Loucy (cell line): ENCODE results near the gene KNDC1.

Source experiments
- CTCF ChIP-seq: fragments of 200-600 bp; sonication (generic); conservative IDR thresholded peaks from 2 replicates; pipeline ENCODE4 v1.5.1; 2014; ENCODE audit warnings: mild to moderate bottlenecking, antibody characterized with exemption, low read length
- EZH2phosphoT487 ChIP-seq: fragments of 200-600 bp; IDR thresholded peaks from 2 replicates; pipeline ENCODE4 v1.6.1; 2018; ENCODE audit warnings: antibody characterized with exemption, mild to moderate bottlenecking, moderate library complexity, borderline replicate concordance

GRCh38 chr10:133135116-133135465 lies 24.9 kb upstream of the KNDC1 start:
- TF ChIP-seq CTCF = no peak
- TF ChIP-seq EZH2phosphoT487 = no peak
